ENCODE measurements around the gene CACNA1C. TPM values are rescaled to one million over a fixed set of nuclear protein-coding genes. Genes with fewer than 3 reads are reported as not detected.

The CACNA1C gene
- total RNA-seq, 1 donor from 2014 or later: 7.3 TPM

DNA sequence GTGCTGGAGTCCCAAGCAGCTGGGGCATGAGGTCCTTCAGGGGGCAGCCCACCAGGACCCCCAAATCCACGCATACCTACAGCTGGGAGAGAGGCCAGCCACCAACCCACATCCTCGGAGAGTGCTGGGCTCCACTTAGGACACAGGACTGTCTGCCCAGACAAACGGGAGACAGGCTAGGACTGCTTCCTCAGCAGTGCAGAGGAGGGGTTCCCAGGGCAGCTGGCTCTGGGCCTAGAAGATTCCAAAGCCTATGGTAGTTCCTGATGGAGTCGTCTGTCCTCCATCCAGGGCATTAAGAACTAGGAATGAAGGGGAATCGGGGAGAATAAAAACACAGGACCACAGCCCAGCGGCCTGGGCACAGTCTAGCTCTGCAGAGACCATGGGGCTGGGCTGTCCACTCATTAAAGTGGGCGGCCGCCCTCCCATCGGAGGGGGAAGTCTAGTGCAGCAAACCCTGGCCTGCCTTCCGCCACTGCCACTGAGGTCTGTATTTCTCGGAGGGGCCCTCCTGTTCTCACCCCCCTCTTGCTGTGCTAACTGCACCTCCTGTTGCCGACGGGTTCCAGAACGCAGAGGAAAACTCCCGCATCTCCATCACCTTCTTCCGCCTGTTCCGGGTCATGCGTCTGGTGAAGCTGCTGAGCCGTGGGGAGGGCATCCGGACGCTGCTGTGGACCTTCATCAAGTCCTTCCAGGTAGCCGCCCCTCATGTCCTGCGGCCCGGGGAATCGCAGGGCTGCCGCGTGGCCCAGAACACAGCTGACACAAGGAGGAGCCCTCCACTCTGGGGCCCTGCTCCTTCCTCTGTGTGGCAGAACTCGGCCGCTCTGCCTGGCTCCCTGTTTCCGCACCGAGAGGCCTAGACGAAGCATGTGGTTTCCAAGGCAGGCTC lies 598.5 kb downstream of the CACNA1C start:
- H3K4me3 ChIP-seq (ENCODE audit: low read length in 3 of 3): no peak overlapping the region
- no peaks in the 10 kb centered on the region for H3K4me1 ChIP-seq (ENCODE audit: control insufficient read depth in 3 of 3, insufficient read depth in 3 of 3, low read length in 3 of 3)
- H3K27me3 ChIP-seq (ENCODE audit: control insufficient read depth in 3 of 3, insufficient read depth in 3 of 3, low read length in 3 of 3): peaks cover 0 to 23% (median 12%) of the 10 kb centered on the region in 3 donors
- no peaks in the 10 kb centered on the region for H3K9me3 ChIP-seq (ENCODE audit: control insufficient read depth in 3 of 3, low read length in 3 of 3)
- H3K27ac ChIP-seq (ENCODE audit: low read depth, low read length): no peak overlapping the region
- H3K9ac ChIP-seq (ENCODE audit: low read depth in 1 of 3, low read length in 3 of 3): no peak overlapping the region
- H3K36me3 ChIP-seq (ENCODE audit: control insufficient read depth in 3 of 3, insufficient read depth in 3 of 3, low read length in 3 of 3): peaks cover 0 to 7% (median 3%) of the 10 kb centered on the region in 3 donors

DNA sequence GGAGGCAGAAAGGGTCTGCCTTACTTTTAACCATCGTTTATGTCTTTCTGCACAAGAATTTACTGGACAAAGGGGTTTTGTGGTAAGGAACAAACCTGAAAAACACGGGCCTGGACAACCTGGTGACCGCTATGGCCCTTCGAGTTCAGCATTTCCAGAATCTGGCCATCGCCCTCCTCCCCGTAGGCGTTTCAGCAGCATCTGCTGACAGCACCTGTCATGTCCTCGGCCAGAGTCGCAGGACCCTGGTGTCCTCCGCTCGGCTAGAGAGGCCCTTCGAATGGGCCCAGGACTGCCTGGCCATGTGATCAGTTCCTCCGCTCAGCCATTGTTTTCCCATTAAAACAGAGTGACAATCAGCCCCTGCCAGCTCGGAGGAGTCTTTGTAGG lies 599.2 kb downstream of the CACNA1C start:
- Histone ChIP-seq H3K9ac (ENCODE audit: low read depth in 1 of 3, low read length in 3 of 3) (no peak overlapping the region), H3K9me3 (ENCODE audit: control insufficient read depth in 3 of 3, low read length in 3 of 3) (no peaks in the 10 kb centered on the region), H3K4me3 (ENCODE audit: low read length in 3 of 3) (no peak overlapping the region), H3K27me3 (ENCODE audit: control insufficient read depth in 3 of 3, insufficient read depth in 3 of 3, low read length in 3 of 3) (peaks cover 0 to 23% (median 12%) of the 10 kb centered on the region in 3 donors), H3K27ac (ENCODE audit: low read depth, low read length) (no peak overlapping the region), H3K36me3 (ENCODE audit: control insufficient read depth in 3 of 3, insufficient read depth in 3 of 3, low read length in 3 of 3) (peaks cover 0 to 7% (median 3%) of the 10 kb centered on the region in 3 donors), H3K4me1 (ENCODE audit: control insufficient read depth in 3 of 3, insufficient read depth in 3 of 3, low read length in 3 of 3) (no peaks in the 10 kb centered on the region)

DNA sequence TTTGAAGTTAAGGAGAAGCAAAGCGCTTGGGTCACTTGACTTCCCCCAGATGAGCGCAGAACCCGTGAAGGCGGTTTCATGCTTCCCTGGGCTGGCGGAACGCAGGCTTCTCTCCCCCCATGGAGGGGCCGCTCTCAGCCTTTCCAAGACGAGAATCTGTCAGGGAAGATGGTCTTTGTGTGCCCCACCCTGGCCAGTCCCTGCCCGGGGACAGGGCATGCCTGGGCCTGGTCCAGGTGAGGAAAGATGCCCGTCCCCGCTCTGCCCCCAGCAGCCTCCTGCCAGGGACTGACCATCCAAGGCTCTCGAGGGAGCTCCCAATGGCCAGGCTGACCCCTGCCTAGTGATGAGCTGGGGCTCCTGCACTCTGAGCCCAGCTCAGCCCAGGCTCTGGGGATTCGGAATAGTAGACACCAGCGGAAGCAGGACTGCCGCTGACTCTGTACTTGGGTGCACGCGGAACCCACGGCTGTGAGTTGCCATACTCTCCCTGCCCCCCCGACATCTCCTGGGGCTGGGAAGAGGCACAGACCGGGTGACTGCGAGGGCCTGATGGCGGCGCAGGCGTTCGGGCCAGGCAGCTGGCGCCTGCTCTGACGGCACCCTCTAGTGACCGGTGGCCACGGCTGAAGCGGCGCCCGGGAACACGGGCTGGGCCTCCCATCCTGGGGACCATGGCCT lies 599.8 kb downstream of the CACNA1C start:
- H3K27ac ChIP-seq (ENCODE audit: low read depth, low read length): no peak overlapping the region
- H3K27me3 ChIP-seq (ENCODE audit: control insufficient read depth in 3 of 3, insufficient read depth in 3 of 3, low read length in 3 of 3): peaks cover 0 to 23% (median 12%) of the 10 kb centered on the region in 3 donors
- H3K4me1 ChIP-seq (ENCODE audit: control insufficient read depth in 3 of 3, insufficient read depth in 3 of 3, low read length in 3 of 3): no peaks in the 10 kb centered on the region
- no peaks in the 10 kb centered on the region for H3K9me3 ChIP-seq (ENCODE audit: control insufficient read depth in 3 of 3, low read length in 3 of 3)
- peaks cover 0 to 7% (median 3%) of the 10 kb centered on the region in 3 donors for H3K36me3 ChIP-seq (ENCODE audit: control insufficient read depth in 3 of 3, insufficient read depth in 3 of 3, low read length in 3 of 3)
- no peak overlapping the region for H3K4me3 ChIP-seq (ENCODE audit: low read length in 3 of 3)
- no peak overlapping the region for H3K9ac ChIP-seq (ENCODE audit: low read depth in 1 of 3, low read length in 3 of 3)

DNA sequence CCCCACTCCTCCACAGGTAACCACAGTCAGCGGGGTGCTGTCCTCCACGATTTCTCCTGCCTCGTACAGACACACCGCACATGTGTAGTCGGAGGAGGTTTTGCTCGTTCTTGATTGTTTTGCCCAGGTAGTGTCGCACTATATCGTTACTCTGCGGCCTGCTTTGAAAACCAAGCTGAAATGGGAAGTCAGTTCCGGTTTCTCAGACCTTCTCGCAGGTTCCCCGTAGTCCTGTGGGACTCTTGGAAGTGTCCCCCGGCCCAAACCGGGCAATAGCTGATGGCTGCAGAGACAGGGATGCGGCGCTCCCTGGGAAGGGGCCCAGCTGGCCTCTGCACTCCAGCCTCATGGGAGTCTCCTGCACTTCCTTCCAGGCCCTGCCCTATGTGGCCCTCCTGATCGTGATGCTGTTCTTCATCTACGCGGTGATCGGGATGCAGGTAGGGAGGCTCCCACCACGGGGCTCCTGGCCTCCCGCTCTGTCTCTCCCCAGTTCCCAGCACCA lies 600.7 kb downstream of the CACNA1C start:
- no peak overlapping the region for H3K4me3 ChIP-seq (ENCODE audit: low read length in 3 of 3)
- no peak overlapping the region for H3K27ac ChIP-seq (ENCODE audit: low read depth, low read length)
- H3K9ac ChIP-seq (ENCODE audit: low read depth in 1 of 3, low read length in 3 of 3): no peak overlapping the region
- H3K9me3 ChIP-seq (ENCODE audit: control insufficient read depth in 3 of 3, low read length in 3 of 3): no peaks in the 10 kb centered on the region
- peaks cover 0 to 23% (median 12%) of the 10 kb centered on the region in 3 donors for H3K27me3 ChIP-seq (ENCODE audit: control insufficient read depth in 3 of 3, insufficient read depth in 3 of 3, low read length in 3 of 3)
- H3K36me3 ChIP-seq (ENCODE audit: control insufficient read depth in 3 of 3, insufficient read depth in 3 of 3, low read length in 3 of 3): peaks cover 0 to 7% (median 3%) of the 10 kb centered on the region in 3 donors
- H3K4me1 ChIP-seq (ENCODE audit: control insufficient read depth in 3 of 3, insufficient read depth in 3 of 3, low read length in 3 of 3): no peaks in the 10 kb centered on the region

DNA sequence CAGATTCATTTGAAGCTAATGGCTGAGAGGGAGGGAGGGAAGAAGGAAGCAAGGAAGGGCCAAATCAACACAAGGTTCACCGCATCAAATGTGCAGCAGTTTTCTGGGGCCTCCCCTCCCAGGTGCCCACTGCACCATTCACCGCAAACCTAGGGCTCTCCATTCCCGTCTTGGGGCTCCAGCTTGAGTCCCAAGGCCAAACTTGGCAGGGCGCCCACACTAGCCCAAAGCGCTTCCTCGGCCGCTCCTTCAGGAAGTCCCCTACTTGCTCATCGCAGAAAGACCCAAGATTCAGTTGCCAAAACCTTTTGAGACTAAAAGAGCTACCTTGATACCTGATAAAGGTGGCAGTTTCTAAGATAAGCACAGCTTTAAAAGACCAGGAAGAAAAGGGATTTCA lies 601.5 kb downstream of the CACNA1C start:
- no peak overlapping the region for H3K27ac ChIP-seq (ENCODE audit: low read depth, low read length)
- H3K4me1 ChIP-seq (ENCODE audit: control insufficient read depth in 3 of 3, insufficient read depth in 3 of 3, low read length in 3 of 3): no peaks in the 10 kb centered on the region
- H3K9me3 ChIP-seq (ENCODE audit: control insufficient read depth in 3 of 3, low read length in 3 of 3): no peaks in the 10 kb centered on the region
- no peak overlapping the region for H3K4me3 ChIP-seq (ENCODE audit: low read length in 3 of 3)
- no peak overlapping the region for H3K9ac ChIP-seq (ENCODE audit: low read depth in 1 of 3, low read length in 3 of 3)
- H3K27me3 ChIP-seq (ENCODE audit: control insufficient read depth in 3 of 3, insufficient read depth in 3 of 3, low read length in 3 of 3): peaks cover 0 to 21% (median 12%) of the 10 kb centered on the region in 3 donors
- H3K36me3 ChIP-seq (ENCODE audit: control insufficient read depth in 3 of 3, insufficient read depth in 3 of 3, low read length in 3 of 3): peaks cover 0 to 7% (median 3%) of the 10 kb centered on the region in 3 donors

DNA sequence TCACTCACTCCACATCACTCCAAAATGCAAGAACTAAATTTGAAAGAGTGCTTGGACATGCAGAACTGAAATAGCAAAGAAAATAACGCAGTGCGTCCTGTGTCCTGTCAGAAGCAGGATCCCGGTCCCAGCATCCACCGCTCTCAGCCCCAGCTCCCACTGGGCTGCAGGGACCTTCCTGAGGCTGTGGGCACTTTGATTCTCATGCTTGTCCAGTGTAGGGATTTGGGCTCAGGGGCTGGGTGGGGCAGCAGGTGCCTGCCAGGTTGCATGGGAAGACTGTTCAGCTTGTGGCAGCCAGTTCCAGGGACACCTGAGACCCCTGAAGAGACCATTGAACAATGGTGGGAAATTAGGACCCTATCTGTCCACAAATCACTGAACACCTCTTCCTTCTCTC lies 602.0 kb downstream of the CACNA1C start:
- peaks cover 0 to 17% (median 12%) of the 10 kb centered on the region in 3 donors for H3K27me3 ChIP-seq (ENCODE audit: control insufficient read depth in 3 of 3, insufficient read depth in 3 of 3, low read length in 3 of 3)
- no peak overlapping the region for H3K27ac ChIP-seq (ENCODE audit: low read depth, low read length)
- no peak overlapping the region for H3K9ac ChIP-seq (ENCODE audit: low read depth in 1 of 3, low read length in 3 of 3)
- peaks cover 0 to 7% (median 3%) of the 10 kb centered on the region in 3 donors for H3K36me3 ChIP-seq (ENCODE audit: control insufficient read depth in 3 of 3, insufficient read depth in 3 of 3, low read length in 3 of 3)
- no peaks in the 10 kb centered on the region for H3K9me3 ChIP-seq (ENCODE audit: control insufficient read depth in 3 of 3, low read length in 3 of 3)
- no peak overlapping the region for H3K4me3 ChIP-seq (ENCODE audit: low read length in 3 of 3)
- no peaks in the 10 kb centered on the region for H3K4me1 ChIP-seq (ENCODE audit: control insufficient read depth in 3 of 3, insufficient read depth in 3 of 3, low read length in 3 of 3)

DNA sequence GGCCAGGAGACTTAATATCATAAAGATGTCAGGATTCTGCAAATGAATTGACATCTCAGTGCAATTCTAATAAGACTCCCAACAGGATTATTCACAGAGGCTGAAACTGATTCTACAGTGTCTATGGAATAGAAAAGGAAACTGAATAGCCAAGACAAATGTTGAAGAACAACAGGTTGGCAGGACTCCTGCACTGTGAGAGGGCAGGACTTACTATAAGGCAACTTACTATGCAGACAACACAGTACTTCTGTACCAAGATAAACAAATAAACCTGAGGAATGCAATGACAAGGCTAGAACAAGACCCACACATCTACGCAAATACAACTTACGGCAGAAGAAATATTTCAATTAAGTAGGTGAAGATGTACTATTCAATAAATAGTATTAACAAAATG lies 609.7 kb downstream of the CACNA1C start:
- Histone ChIP-seq H3K36me3 (ENCODE audit: control insufficient read depth in 3 of 3, insufficient read depth in 3 of 3, low read length in 3 of 3) (peaks cover 0 to 5% (median 4%) of the 10 kb centered on the region in 3 donors), H3K9me3 (ENCODE audit: control insufficient read depth in 3 of 3, low read length in 3 of 3) (no peaks in the 10 kb centered on the region), H3K27ac (ENCODE audit: low read depth, low read length) (no peak overlapping the region), H3K9ac (ENCODE audit: low read depth in 1 of 3, low read length in 3 of 3) (no peak overlapping the region), H3K27me3 (ENCODE audit: control insufficient read depth in 3 of 3, insufficient read depth in 3 of 3, low read length in 3 of 3) (no peaks in the 10 kb centered on the region), H3K4me3 (ENCODE audit: low read length in 3 of 3) (no peak overlapping the region), H3K4me1 (ENCODE audit: control insufficient read depth in 3 of 3, insufficient read depth in 3 of 3, low read length in 3 of 3) (no peaks in the 10 kb centered on the region)

DNA sequence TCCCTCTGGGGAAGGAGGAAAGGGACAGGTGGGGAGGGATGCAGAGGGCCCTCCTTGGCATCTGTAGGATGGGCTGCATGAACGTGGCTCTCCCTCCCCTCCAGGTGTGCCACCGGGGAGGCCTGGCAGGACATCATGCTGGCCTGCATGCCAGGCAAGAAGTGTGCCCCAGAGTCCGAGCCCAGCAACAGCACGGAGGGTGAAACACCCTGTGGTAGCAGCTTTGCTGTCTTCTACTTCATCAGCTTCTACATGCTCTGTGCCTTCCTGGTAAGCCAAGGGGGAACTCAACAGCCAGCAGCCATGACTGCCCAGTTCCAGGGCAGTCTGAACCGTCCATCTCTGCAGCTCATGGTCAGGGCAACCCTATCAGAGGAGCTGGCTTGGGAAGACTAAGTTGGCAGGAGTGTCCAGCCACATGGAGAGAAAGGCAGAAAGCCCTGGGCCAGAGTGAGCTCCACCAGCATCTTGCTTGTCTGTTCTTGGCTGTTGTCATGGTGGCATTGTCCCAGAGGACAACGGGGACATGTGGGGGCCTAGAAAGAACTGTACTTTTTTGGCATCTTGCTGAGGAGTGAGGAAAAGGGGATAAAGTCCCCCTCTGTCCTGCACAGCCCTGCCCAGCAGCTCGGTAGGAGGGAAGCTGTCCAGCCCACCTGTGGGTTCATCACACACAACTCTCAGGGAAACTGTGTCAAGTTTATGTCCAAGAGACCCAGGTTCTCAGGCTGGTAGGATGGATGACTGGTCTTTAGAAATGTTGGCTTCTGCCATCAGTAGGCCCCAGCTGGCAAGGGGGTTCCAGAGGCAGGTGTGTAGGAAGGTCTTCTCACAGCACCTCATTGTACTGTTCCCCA lies 612.2 kb downstream of the CACNA1C start:
- H3K36me3 ChIP-seq (ENCODE audit: control insufficient read depth in 3 of 3, insufficient read depth in 3 of 3, low read length in 3 of 3): peaks cover 0 to 10% (median 5%) of the 10 kb centered on the region in 3 donors
- no peak overlapping the region for H3K9ac ChIP-seq (ENCODE audit: low read depth in 1 of 3, low read length in 3 of 3)
- H3K4me1 ChIP-seq (ENCODE audit: control insufficient read depth in 3 of 3, insufficient read depth in 3 of 3, low read length in 3 of 3): no peaks in the 10 kb centered on the region
- H3K4me3 ChIP-seq (ENCODE audit: low read length in 3 of 3): no peak overlapping the region
- H3K27ac ChIP-seq (ENCODE audit: low read depth, low read length): no peak overlapping the region
- H3K27me3 ChIP-seq (ENCODE audit: control insufficient read depth in 3 of 3, insufficient read depth in 3 of 3, low read length in 3 of 3): no peaks in the 10 kb centered on the region
- no peaks in the 10 kb centered on the region for H3K9me3 ChIP-seq (ENCODE audit: control insufficient read depth in 3 of 3, low read length in 3 of 3)

DNA sequence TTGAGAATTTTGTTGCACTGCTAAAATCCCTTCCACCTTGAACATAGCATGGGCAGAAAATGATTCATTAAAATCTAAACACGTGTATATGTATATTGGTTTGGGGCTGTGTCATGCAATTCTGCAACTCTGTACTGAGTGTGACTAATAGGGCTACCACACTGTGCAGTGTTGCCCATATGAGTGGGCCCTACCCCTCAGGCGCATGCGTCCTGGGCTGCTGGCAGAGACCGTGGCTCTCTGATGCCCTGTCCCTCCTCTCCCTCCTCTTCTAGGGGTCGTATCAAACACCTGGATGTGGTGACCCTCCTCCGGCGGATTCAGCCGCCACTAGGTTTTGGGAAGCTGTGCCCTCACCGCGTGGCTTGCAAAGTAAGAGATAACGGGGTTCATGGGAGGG lies 613.6 kb downstream of the CACNA1C start:
- no peaks in the 10 kb centered on the region for H3K4me1 ChIP-seq (ENCODE audit: control insufficient read depth in 3 of 3, insufficient read depth in 3 of 3, low read length in 3 of 3)
- peaks cover 0 to 10% (median 5%) of the 10 kb centered on the region in 3 donors for H3K36me3 ChIP-seq (ENCODE audit: control insufficient read depth in 3 of 3, insufficient read depth in 3 of 3, low read length in 3 of 3)
- no peaks in the 10 kb centered on the region for H3K9me3 ChIP-seq (ENCODE audit: control insufficient read depth in 3 of 3, low read length in 3 of 3)
- H3K9ac ChIP-seq (ENCODE audit: low read depth in 1 of 3, low read length in 3 of 3): no peak overlapping the region
- H3K4me3 ChIP-seq (ENCODE audit: low read length in 3 of 3): no peak overlapping the region
- H3K27ac ChIP-seq (ENCODE audit: low read depth, low read length): no peak overlapping the region
- H3K27me3 ChIP-seq (ENCODE audit: control insufficient read depth in 3 of 3, insufficient read depth in 3 of 3, low read length in 3 of 3): no peaks in the 10 kb centered on the region

All from skeletal muscle tissue (tissue), 4 donors.